OCI-LY3 (cell line): Measurements from ENCODE around the gene ERP44.

Experiments
- H2AFZ ChIP-seq: fragments of 200-600, 300-600 bp; shearing (Covaris generic); 2 replicates; pipeline ENCODE4 v1.6.0; 2014; ENCODE audit warnings: antibody characterized with exemption, low read depth, low read length
- H3K27ac ChIP-seq: fragments of 200-600, 300-600 bp; sonication (generic); 2 replicates; pipeline ENCODE4 v1.5.1; 2014; ENCODE audit warnings: mild to moderate bottlenecking, low read length, moderate library complexity, mixed read lengths
- H3K27me3 ChIP-seq: fragments of 200-600, 300-600 bp; sonication (generic); 2 replicates; pipeline ENCODE4 v1.6.1; 2014; ENCODE audit warnings: low read depth, low read length, mixed read lengths
- H3K36me3 ChIP-seq: fragments of 200-600, 300-600 bp; sonication (generic); replicated peaks from 2 replicates; pipeline ENCODE3; 2014; ENCODE audit warnings: low read depth, low read length, mixed read lengths
- H3K4me1 ChIP-seq: fragments of 300-600, 200-600 bp; sonication (generic); 2 replicates; pipeline ENCODE4 v1.6.1; 2014; ENCODE audit warnings: low read length, mixed read lengths
- H3K4me2 ChIP-seq: fragments of 200-600, 300-600 bp; sonication (generic); 2 replicates; pipeline ENCODE4 v1.6.1; 2014; ENCODE audit warnings: low read length, mixed read lengths
- H3K4me3 ChIP-seq: fragments of 300-600, 200-600 bp; sonication (generic); 2 replicates; pipeline ENCODE4 v1.5.1; 2014; ENCODE audit warnings: antibody characterized with exemption, mild to moderate bottlenecking, low read length, moderate library complexity
- H3K79me2 ChIP-seq: fragments of 300-600, 200-600 bp; shearing (Covaris generic); 2 replicates; pipeline ENCODE4 v1.6.1; 2014; ENCODE audit warnings: mild to moderate bottlenecking, low read length, mixed read lengths
- H3K9ac ChIP-seq: fragments of 300-600, 200-600 bp; shearing (Covaris generic); 2 replicates; pipeline ENCODE4 v1.6.0; 2014; ENCODE audit warnings: mild to moderate bottlenecking, low read length, moderate library complexity
- H3K9me3 ChIP-seq: fragments of 200-600, 300-600 bp; shearing (Covaris generic); 2 replicates; pipeline ENCODE4 v1.6.1; 2014; ENCODE audit warnings: low read length, mixed read lengths; ENCODE audit not compliant: insufficient read depth
- H4K20me1 ChIP-seq: fragments of 200-600, 300-600 bp; sonication (generic); 2 replicates; pipeline ENCODE4 v1.6.1; 2016; ENCODE audit warnings: low read length, mixed read lengths; ENCODE audit not compliant: insufficient read depth
- EZH2phosphoT487 ChIP-seq: fragments of 200-600 bp; shearing (Covaris generic); IDR thresholded peaks from 2 replicates; pipeline ENCODE4 v1.6.1; 2018; ENCODE audit warnings: antibody characterized with exemption, mixed run types, low read depth
- TF ChIP-seq, protein P1 (sequence below): fragments of 200-600, 300-600 bp; sonication (generic); IDR thresholded peaks from 2 replicates; pipeline ENCODE4 v1.5.1; 2014; ENCODE audit warnings: antibody characterized with exemption, low read length, low read depth

The ERP44 gene

DNA sequence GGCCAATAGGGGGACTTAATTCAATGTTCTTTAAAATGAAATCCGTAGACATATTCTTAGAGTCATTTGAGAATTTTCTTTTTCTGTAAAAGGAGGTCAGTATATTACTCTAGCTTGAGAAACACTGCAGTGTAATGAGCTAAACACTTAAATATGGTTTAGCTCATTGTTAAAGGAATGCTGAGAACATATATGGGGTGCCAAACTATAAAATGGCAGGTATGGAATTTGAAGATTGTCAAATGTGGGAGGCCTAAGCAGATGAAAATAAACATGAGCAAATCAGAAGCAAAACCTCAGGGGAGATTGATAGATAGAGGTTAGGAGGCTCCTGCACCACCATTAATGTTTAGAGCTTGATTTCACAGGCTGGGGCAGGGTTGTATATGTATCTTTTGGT lies 134.5 kb downstream of the ERP44 start:
- no peak for TF ChIP-seq EZH2phosphoT487
- TF ChIP-seq, protein P1, sequence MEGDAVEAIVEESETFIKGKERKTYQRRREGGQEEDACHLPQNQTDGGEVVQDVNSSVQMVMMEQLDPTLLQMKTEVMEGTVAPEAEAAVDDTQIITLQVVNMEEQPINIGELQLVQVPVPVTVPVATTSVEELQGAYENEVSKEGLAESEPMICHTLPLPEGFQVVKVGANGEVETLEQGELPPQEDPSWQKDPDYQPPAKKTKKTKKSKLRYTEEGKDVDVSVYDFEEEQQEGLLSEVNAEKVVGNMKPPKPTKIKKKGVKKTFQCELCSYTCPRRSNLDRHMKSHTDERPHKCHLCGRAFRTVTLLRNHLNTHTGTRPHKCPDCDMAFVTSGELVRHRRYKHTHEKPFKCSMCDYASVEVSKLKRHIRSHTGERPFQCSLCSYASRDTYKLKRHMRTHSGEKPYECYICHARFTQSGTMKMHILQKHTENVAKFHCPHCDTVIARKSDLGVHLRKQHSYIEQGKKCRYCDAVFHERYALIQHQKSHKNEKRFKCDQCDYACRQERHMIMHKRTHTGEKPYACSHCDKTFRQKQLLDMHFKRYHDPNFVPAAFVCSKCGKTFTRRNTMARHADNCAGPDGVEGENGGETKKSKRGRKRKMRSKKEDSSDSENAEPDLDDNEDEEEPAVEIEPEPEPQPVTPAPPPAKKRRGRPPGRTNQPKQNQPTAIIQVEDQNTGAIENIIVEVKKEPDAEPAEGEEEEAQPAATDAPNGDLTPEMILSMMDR = no peak
- no peak overlapping the region for H3K4me3 ChIP-seq
- no peaks in the 10 kb centered on the region for H3K4me1 ChIP-seq
- no peaks in the 10 kb centered on the region for H3K9me3 ChIP-seq
- no peak overlapping the region for H3K27ac ChIP-seq
- H3K4me2 ChIP-seq = no peak overlapping the region
- no peak overlapping the region for H3K9ac ChIP-seq
- H3K79me2 ChIP-seq = no peaks in the 10 kb centered on the region
- no peak overlapping the region for H2AFZ ChIP-seq
- H4K20me1 ChIP-seq = no peaks in the 10 kb centered on the region
- peaks cover 9% of the 10 kb centered on the region for H3K36me3 ChIP-seq
- H3K27me3 ChIP-seq = no peaks in the 10 kb centered on the region

DNA sequence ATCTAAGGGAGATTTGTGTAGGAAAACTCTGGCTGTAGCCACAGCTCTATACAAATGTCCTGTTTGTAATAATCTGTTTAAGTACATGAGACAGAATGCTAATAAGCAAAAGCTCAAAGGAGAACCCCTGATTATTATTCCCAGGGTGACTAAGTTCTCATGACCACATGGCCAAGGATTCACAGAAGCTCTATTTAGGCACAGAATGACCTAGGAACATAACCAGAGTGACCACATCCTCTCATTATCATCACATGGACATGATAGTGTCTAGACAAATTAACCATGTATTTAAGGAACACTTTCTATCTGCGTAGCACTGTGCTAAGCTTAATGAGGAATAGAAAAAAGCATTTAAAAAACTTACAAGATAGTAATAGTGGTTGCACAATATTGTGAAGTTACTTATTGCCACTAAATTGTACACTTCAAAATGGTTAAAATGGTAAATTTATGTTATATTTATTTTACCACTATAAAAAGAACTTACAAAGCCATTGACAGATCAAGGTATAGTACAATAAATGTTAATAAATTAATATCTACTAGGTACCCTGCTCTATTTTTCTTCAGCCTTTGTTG lies 136.0 kb downstream of the ERP44 start:
- H4K20me1 ChIP-seq = no peaks in the 10 kb centered on the region
- no peaks in the 10 kb centered on the region for H3K9me3 ChIP-seq
- TF ChIP-seq, protein P1 = no peak
- TF ChIP-seq EZH2phosphoT487 = no peak
- H3K4me2 ChIP-seq = no peak overlapping the region
- H2AFZ ChIP-seq = no peak overlapping the region
- H3K79me2 ChIP-seq = no peaks in the 10 kb centered on the region
- H3K9ac ChIP-seq = no peak overlapping the region
- no peaks in the 10 kb centered on the region for H3K4me1 ChIP-seq
- peaks cover 11% of the 10 kb centered on the region for H3K36me3 ChIP-seq
- H3K27ac ChIP-seq = no peak overlapping the region
- no peaks in the 10 kb centered on the region for H3K27me3 ChIP-seq
- H3K4me3 ChIP-seq = no peak overlapping the region

DNA sequence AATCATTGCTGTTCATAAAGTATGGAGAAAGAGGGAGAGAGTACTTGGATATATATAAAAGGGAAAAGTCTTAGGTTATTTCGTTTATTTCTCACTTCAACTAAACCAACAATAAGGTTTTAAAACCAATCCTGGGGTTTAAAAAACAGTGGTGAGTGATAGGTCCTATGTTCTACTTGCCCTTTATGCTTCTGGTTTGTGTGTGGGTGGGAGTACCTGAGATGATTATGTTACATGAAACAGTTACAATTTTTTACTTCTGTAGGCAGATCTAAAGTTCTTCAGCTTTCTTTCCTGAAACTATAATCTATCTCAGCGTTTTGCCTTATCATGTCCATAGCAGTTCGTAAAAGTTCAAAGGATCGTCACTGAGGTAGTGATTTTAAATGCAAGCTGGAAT lies 143.2 kb downstream of the ERP44 start:
- Histone ChIP-seq H3K27ac (no peak overlapping the region), H3K27me3 (no peaks in the 10 kb centered on the region), H3K4me1 (peaks cover 18% of the 10 kb centered on the region), H3K36me3 (peaks cover 17% of the 10 kb centered on the region), H3K9ac (no peak overlapping the region), H3K4me3 (no peak overlapping the region), H3K4me2 (no peak overlapping the region), H4K20me1 (no peaks in the 10 kb centered on the region), H3K79me2 (no peaks in the 10 kb centered on the region), H2AFZ (no peak overlapping the region), H3K9me3 (no peaks in the 10 kb centered on the region)
- no peak for TF ChIP-seq EZH2phosphoT487
- TF ChIP-seq, protein P1 = no peak

DNA sequence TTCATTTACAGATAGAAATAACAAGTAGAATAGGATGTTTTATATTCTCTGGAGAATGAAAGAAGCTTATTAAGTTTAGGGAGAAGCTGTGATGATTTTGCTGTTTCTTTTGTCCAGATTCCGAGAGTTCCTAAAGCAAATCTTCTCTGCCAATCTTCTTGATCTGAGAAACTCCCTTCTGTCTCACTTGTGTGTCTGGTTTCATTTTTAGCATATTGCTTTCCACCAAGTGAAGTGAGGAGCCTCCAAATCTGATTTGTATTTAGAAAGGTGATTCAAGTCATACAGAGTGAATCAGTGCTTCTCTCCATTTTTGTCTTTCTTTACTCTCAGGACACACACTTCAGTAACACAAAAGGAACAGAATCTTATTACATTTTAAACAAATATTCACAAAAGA lies 144.0 kb downstream of the ERP44 start:
- H3K9me3 ChIP-seq = no peaks in the 10 kb centered on the region
- H3K27ac ChIP-seq = peak overlapping the region; percentile 64
- H3K27me3 ChIP-seq = no peaks in the 10 kb centered on the region
- peaks cover 17% of the 10 kb centered on the region for H3K36me3 ChIP-seq
- H3K4me2 ChIP-seq = peak overlapping the region; percentile 61
- H4K20me1 ChIP-seq = no peaks in the 10 kb centered on the region
- TF ChIP-seq EZH2phosphoT487 = no peak
- TF ChIP-seq, protein P1 = no peak
- no peak overlapping the region for H2AFZ ChIP-seq
- H3K9ac ChIP-seq = peak overlapping the region; percentile 7; the same call in 1 of the 2 replicates
- H3K4me3 ChIP-seq = peak overlapping the region; percentile 35
- H3K79me2 ChIP-seq = no peaks in the 10 kb centered on the region
- peaks cover 18% of the 10 kb centered on the region for H3K4me1 ChIP-seq
